H1 (cell line): ENCODE measurements around the gene ITFG2. TPM values are rescaled to one million over a fixed set of nuclear protein-coding genes. Genes with fewer than 3 reads are reported as not detected.
A peak's percentile ranks its signal among the peaks of the same experiment; 100 is the strongest.

Experiments
- CTCF ChIA-PET: fragments of 300-600 bp; sonication (Branson Sonifier 250); formaldehyde crosslinking; loops from one replicate; lab custom pipeline; 2021; ENCODE audit not compliant: partially characterized antibody; lab: Charles Lee
- POLR2A ChIA-PET: fragments of 300-600 bp; sonication (Branson Sonifier 250); formaldehyde crosslinking; loops from one replicate; lab custom pipeline; 2021; ENCODE audit warnings: inconsistent platforms; ENCODE audit not compliant: partially characterized antibody; lab: Charles Lee
- DNase-seq, 2 experiments: peaks; one replicate each; pipeline versions ENCODE4 v3.0.0 to v3.0.0-alpha.2; 2010 to 2022; ENCODE audit warnings: low spot score in 2 of 2, low read depth in 1 of 2, mixed read lengths in 1 of 2
- FAIRE-seq: peaks from 2 replicates; lab custom pipeline; 2011; peaks lifted over from hg19 to GRCh38; lab: Jason Lieb, UNC
- H2AFZ ChIP-seq: 2 replicates; pipeline ENCODE4 v1.8.1; 2012; ENCODE audit warnings: low read length, inconsistent platforms
- H2AK5ac ChIP-seq: 2 replicates; pipeline ENCODE4 v1.6.1; 2013; ENCODE audit warnings: low read depth, low read length
- H2BK120ac ChIP-seq: replicated peaks from 2 replicates; pipeline ENCODE3; 2013; ENCODE audit warnings: low read depth, low read length, inconsistent platforms
- H2BK12ac ChIP-seq: 2 replicates; pipeline ENCODE4 v1.6.1; 2013; ENCODE audit warnings: low read depth, low read length
- H2BK15ac ChIP-seq: 2 replicates; pipeline ENCODE4 v1.6.1; 2013; ENCODE audit warnings: low read length
- H2BK20ac ChIP-seq: 2 replicates; pipeline ENCODE4 v1.6.1; 2013; ENCODE audit warnings: low read length
- H2BK5ac ChIP-seq: 2 replicates; pipeline ENCODE4 v1.6.1; 2013; ENCODE audit warnings: low read depth, low read length
- H3K14ac ChIP-seq: 2 replicates; pipeline ENCODE4 v1.6.1; 2013; ENCODE audit warnings: inconsistent platforms; ENCODE audit not compliant: insufficient read length
- H3K18ac ChIP-seq: 2 replicates; pipeline ENCODE4 v1.6.1; 2013; ENCODE audit warnings: low read length; ENCODE audit errors: extremely low read depth
- H3K23ac ChIP-seq: 2 replicates; pipeline ENCODE4 v1.6.1; 2013; ENCODE audit warnings: inconsistent platforms; ENCODE audit not compliant: insufficient read length
- H3K23me2 ChIP-seq: 2 replicates; pipeline ENCODE4 v1.6.1; 2013; ENCODE audit warnings: low read depth, low read length
- H3K27ac ChIP-seq: 2 replicates; pipeline ENCODE4 v1.6.1; 2011; ENCODE audit warnings: low read depth, low read length, inconsistent platforms
- H3K27me3 ChIP-seq, 4 experiments: replicated peaks in 1 of 4; 1 replicate in 1 of 4; 2 replicates in 3 of 4; pipeline versions ENCODE4 v1.6.1 to v1.8.1; 2011 to 2013; ENCODE audit warnings: low read length in 3 of 4, mild to moderate bottlenecking in 3 of 4, inconsistent platforms in 2 of 4, mixed read lengths in 2 of 4, moderate library complexity in 1 of 4; ENCODE audit not compliant: control insufficient read depth in 3 of 4, insufficient read depth in 3 of 4; ENCODE audit errors: extremely low read depth in 1 of 4
- H3K36me3 ChIP-seq, 4 experiments: 2 replicates each; pipeline versions ENCODE4 v1.6.1 to v1.8.1; 2011 to 2013; ENCODE audit warnings: mild to moderate bottlenecking in 4 of 4, low read length in 3 of 4, moderate library complexity in 2 of 4, control low read depth in 1 of 4, inconsistent platforms in 1 of 4; ENCODE audit not compliant: insufficient read depth in 4 of 4, control insufficient read depth in 2 of 4
- H3K4ac ChIP-seq: replicated peaks from 2 replicates; pipeline ENCODE3; 2013; ENCODE audit warnings: low read length, low read depth, mixed read lengths, inconsistent platforms; ENCODE audit not compliant: insufficient read length
- H3K4me1 ChIP-seq, 4 experiments: replicated peaks in 1 of 4; 1 replicate in 1 of 4; 2 replicates in 3 of 4; pipeline versions ENCODE4 v1.6.1 to v1.8.1; 2011 to 2013; ENCODE audit warnings: low read length in 3 of 4, inconsistent platforms in 2 of 4, mixed read lengths in 1 of 4; ENCODE audit not compliant: insufficient read depth in 4 of 4, control insufficient read depth in 3 of 4
- H3K4me2 ChIP-seq, 2 experiments: 2 replicates each; pipeline versions ENCODE4 v1.6.1 to v1.8.1; 2011 to 2013; ENCODE audit warnings: low read depth in 2 of 2, low read length in 2 of 2, control low read depth in 1 of 2, inconsistent platforms in 1 of 2, mild to moderate bottlenecking in 1 of 2; ENCODE audit not compliant: insufficient read depth in 1 of 2
- H3K4me3 ChIP-seq, 4 experiments: fragments of 200-600, 300-600 bp in 1 of 4; sonication (generic), shearing (Covaris generic), sonication (Bioruptor Twin) in 1 of 4; 2 replicates each; pipeline versions ENCODE4 v1.5.1 to v1.8.1; 2011 to 2016; ENCODE audit warnings: low read length in 4 of 4, low read depth in 3 of 4, control low read depth in 2 of 4, inconsistent platforms in 2 of 4, mild to moderate bottlenecking in 2 of 4, mixed read lengths in 1 of 4, moderate library complexity in 1 of 4; ENCODE audit not compliant: insufficient read depth in 2 of 4; ENCODE audit errors: extremely low read depth in 1 of 4
- H3K56ac ChIP-seq: replicated peaks from 2 replicates; pipeline ENCODE3; 2013; ENCODE audit warnings: low read depth, mild to moderate bottlenecking, mixed read lengths, low read length, inconsistent platforms; ENCODE audit not compliant: insufficient read length
- H3K79me1 ChIP-seq: 2 replicates; pipeline ENCODE4 v1.6.1; 2013; ENCODE audit warnings: low read depth, low read length, control low read depth
- H3K79me2 ChIP-seq, 2 experiments: 2 replicates each; pipeline versions ENCODE4 v1.6.1 to v1.8.1; 2012 to 2013; ENCODE audit warnings: low read length in 2 of 2, mild to moderate bottlenecking in 2 of 2, inconsistent platforms in 1 of 2; ENCODE audit not compliant: insufficient read depth in 2 of 2, control insufficient read depth in 1 of 2
- H3K9ac ChIP-seq, 4 experiments: replicated peaks in 1 of 4; 1 replicate in 1 of 4; 2 replicates in 3 of 4; pipeline versions ENCODE4 v1.6.1 to v1.8.1; 2011 to 2013; ENCODE audit warnings: low read depth in 3 of 4, low read length in 3 of 4, control low read depth in 2 of 4, mild to moderate bottlenecking in 2 of 4, moderate library complexity in 2 of 4, inconsistent platforms in 1 of 4; ENCODE audit errors: extremely low read depth in 1 of 4
- H3K9me3 ChIP-seq, 2 experiments: 2 replicates each; pipeline versions ENCODE4 v1.6.1 to v1.8.1; 2012 to 2013; ENCODE audit warnings: mild to moderate bottlenecking in 2 of 2, moderate library complexity in 2 of 2, control low read depth in 1 of 2, inconsistent platforms in 1 of 2, low read depth in 1 of 2, low read length in 1 of 2, mixed read lengths in 1 of 2; ENCODE audit not compliant: insufficient read depth in 2 of 2
- H4K20me1 ChIP-seq, 2 experiments: replicated peaks in 1 of 2; 2 replicates each; pipeline versions ENCODE3 to v1.8.1; 2011 to 2013; ENCODE audit warnings: inconsistent platforms in 2 of 2, low read length in 2 of 2, mild to moderate bottlenecking in 1 of 2; ENCODE audit not compliant: insufficient read depth in 2 of 2, control insufficient read depth in 1 of 2
- H4K5ac ChIP-seq: 2 replicates; pipeline ENCODE4 v1.6.1; 2013; ENCODE audit warnings: low read length, low read depth, mixed read lengths, inconsistent platforms; ENCODE audit not compliant: insufficient read length
- H4K8ac ChIP-seq: 2 replicates; pipeline ENCODE4 v1.8.0; 2013; ENCODE audit warnings: mild to moderate bottlenecking, moderate library complexity, low read length, inconsistent platforms; ENCODE audit not compliant: insufficient read depth; ENCODE audit errors: extremely low read depth
- H4K91ac ChIP-seq: replicated peaks from 2 replicates; pipeline ENCODE3; 2013; ENCODE audit warnings: low read length, mixed read lengths, inconsistent platforms; ENCODE audit not compliant: insufficient read length
- CHD1 ChIP-seq: IDR thresholded peaks from 2 replicates; pipeline ENCODE4 v1.6.1; 2012; ENCODE audit warnings: low read depth, low read length, improper control_type of control experiment
- MAFK ChIP-seq: IDR thresholded peaks from 2 replicates; pipeline ENCODE4 v1.6.1; 2012; ENCODE audit warnings: low read depth, mild to moderate bottlenecking, improper control_type of control experiment, low read length
- RAD21 ChIP-seq, 2 experiments: IDR thresholded peaks in 1 of 2; conservative IDR thresholded peaks in 1 of 2; 2 replicates each; pipeline ENCODE4 v1.6.1; 2011; ENCODE audit warnings: low read depth in 2 of 2, low read length in 2 of 2, improper control_type of control experiment in 1 of 2, inconsistent platforms in 1 of 2, mild to moderate bottlenecking in 1 of 2, moderate library complexity in 1 of 2
- RFX5 ChIP-seq: IDR thresholded peaks from 2 replicates; pipeline ENCODE4 v1.6.1; 2011; ENCODE audit warnings: low read depth, low read length, improper control_type of control experiment, borderline replicate concordance
- RXRA ChIP-seq: IDR thresholded peaks from 2 replicates; pipeline ENCODE4 v1.6.1; 2011; ENCODE audit warnings: low read depth, mild to moderate bottlenecking, low read length, moderate library complexity; ENCODE audit not compliant: insufficient read depth
- SP1 ChIP-seq: IDR thresholded peaks from 2 replicates; pipeline ENCODE4 v1.6.1; 2011; ENCODE audit warnings: low read depth, low read length
- TBP ChIP-seq: IDR thresholded peaks from 2 replicates; pipeline ENCODE4 v1.6.1; 2011; ENCODE audit warnings: low read depth, low read length, improper control_type of control experiment
- YY1 ChIP-seq: IDR thresholded peaks from 2 replicates; pipeline ENCODE4 v1.6.1; 2011; ENCODE audit warnings: low read depth, mild to moderate bottlenecking, low read length
- WGBS, 2 experiments: shearing (Covaris generic) in 1 of 2; methylation state at CpG; one replicate each; pipeline versions ENCODE4 v1.1.6 to v1.1.7; 2013 to 2015; ENCODE audit warnings: low lambda C conversion rate in 2 of 2, mixed read lengths in 2 of 2, inconsistent platforms in 1 of 2, low coverage in 1 of 2, missing lambda C conversion rate in 1 of 2; ENCODE audit not compliant: insufficient replicate concordance in 2 of 2, insufficient coverage in 1 of 2, insufficient read length in 1 of 2; ENCODE audit errors: extremely low coverage in 1 of 2, missing lambda C conversion rate in 1 of 2; 5-methylcytosine and 5-hydroxymethylcytosine counted together
- polyA plus RNA-seq, 7 experiments: library from polyadenylated mRNA; depleted of rRNA in 3 of 7; stranded (reverse) in 5 of 7; unstranded in 2 of 7; fragments of >200 nt in 5 of 7; fragments of 200-250 nt in 2 of 7; gene quantifications; 1 replicate in 5 of 7; 2 replicates in 1 of 7; 4 replicates in 1 of 7; pipeline versions ENCODE4 v1.2.1 to v1.2.3, GENCODE V29; 2011 to 2013; ENCODE audit warnings: missing spikeins in 2 of 7, mixed read lengths in 2 of 7
- total RNA-seq: library from RNA; stranded (reverse); fragmentation: NEBNext Ultra II Directional; extraction: Animal tissue kit (Norgen Biotek cat#: 25700); gene quantifications from 2 replicates; pipeline ENCODE4 v1.2.1, GENCODE V29; 2021

Gene ITFG2
- total and polyA plus RNA-seq, 2 of the 8 experiments (the other 6 are each of a cell fraction or from before 2014, with no cell fraction given): 15.0 to 22.9 TPM

DNA sequence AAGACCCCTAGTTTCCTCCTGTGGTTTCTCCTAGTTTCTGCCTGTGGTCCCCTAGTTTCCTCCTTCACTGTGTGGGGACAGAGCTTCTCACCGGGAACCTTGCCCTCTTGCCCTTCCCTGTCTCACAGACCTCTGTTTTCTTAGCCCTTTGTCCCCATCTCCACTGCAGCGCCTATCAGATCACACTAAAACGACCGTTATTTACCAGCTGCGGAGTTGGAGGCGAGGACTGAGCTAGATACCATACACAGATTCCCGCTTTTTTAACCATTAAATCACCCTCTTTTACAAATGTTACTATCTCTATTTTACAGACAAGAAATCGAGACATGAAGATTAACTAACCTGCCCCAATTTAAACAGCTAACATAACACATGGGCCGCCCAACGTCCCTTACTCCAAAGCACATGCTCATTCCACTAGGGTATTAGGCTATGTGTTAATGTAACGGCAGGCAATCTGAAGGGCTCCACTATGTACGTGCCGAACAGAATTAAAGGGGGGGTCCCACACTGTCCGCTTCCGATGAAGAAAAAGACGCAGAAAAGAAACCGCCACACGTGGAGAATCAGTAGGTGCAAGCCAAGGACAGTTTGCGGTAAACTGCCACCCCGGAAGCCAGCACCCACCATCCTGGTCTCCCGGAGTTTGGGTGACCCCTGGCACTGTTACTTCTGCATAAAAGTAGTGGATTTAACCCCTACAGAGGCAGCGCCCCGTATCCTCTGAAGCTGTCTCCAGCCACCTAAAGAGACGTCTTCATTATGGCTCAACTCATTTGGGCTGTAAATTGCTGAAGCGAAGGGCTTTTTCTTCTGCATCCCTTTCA, 19.6 kb upstream of the ITFG2 start:
- ChIA-PET CTCF (interaction anchor here (0.9 to 5.2 kb wide), 6 partner anchors 9 to 110 kb away, joined by 3 to 34 read pairs (median 4); no protein-coding TSS in a partner anchor), POLR2A (interaction anchor here (1.0 to 1.3 kb wide), 2 partner anchors 20 to 70 kb away, joined by 3 read pairs; no protein-coding TSS in a partner anchor)
- H2BK5ac ChIP-seq: no peak overlapping the region
- H3K18ac ChIP-seq: no peak overlapping the region
- H3K4me1 ChIP-seq: peaks cover 4 to 6% (median 5%) of the 10 kb centered on the region in 4 experiments; a peak in 5 of 7 replicates
- H2BK20ac ChIP-seq: no peak overlapping the region
- no peak overlapping the region for H3K56ac ChIP-seq
- peak overlapping the region; percentile 40; the same call in 1 of the 2 replicates for H2BK15ac ChIP-seq
- no peak overlapping the region for H2BK12ac ChIP-seq
- H3K9ac ChIP-seq: no peak overlapping the region
- no peak overlapping the region for H4K8ac ChIP-seq
- no peak overlapping the region for H3K27ac ChIP-seq
- peaks cover 8 to 15% of the 10 kb centered on the region in 2 experiments for H4K20me1 ChIP-seq
- DNase-seq (no peak), FAIRE-seq (no peak)
- no peak overlapping the region for H2AK5ac ChIP-seq
- peaks cover 0 to 21% of the 10 kb centered on the region in 2 experiments; a peak in 2 of 4 replicates for H3K79me2 ChIP-seq
- peaks cover 4 to 11% (median 7%) of the 10 kb centered on the region in 4 experiments; a peak in 6 of 8 replicates for H3K36me3 ChIP-seq
- no peak overlapping the region for H3K23ac ChIP-seq
- H4K91ac ChIP-seq: no peak overlapping the region
- H3K4ac ChIP-seq: no peak overlapping the region
- no peak overlapping the region for H3K14ac ChIP-seq
- 86% methylated on average over 25 of the region's 25 CpGs; no CpG with 5 or more reads in 1 of the 2 experiments for WGBS, 2 experiments
- no peak overlapping the region; a peak in 1 of 4 replicates for H3K4me2 ChIP-seq
- no peaks in the 10 kb centered on the region for H3K9me3 ChIP-seq
- H3K27me3 ChIP-seq: peaks cover 0 to 6% (median 4%) of the 10 kb centered on the region in 4 experiments; a peak in 6 of 7 replicates
- peaks cover 5% of the 10 kb centered on the region; the same call in 1 of the 2 replicates for H3K79me1 ChIP-seq
- no peak overlapping the region for H2BK120ac ChIP-seq
- H4K5ac ChIP-seq: no peak overlapping the region
- H3K23me2 ChIP-seq: peaks cover 11% of the 10 kb centered on the region; the same call in 1 of the 2 replicates
- H3K4me3 ChIP-seq: no peak overlapping the region
- no peak overlapping the region for H2AFZ ChIP-seq
- TF ChIP-seq SP1 (no peak), RAD21 (IDR thresholded peaks at IDR 0.05 in 1 of 2, conservative IDR thresholded peaks at IDR 0.05 in 1 of 2; ENCODE audit: low read depth in 2 of 2, low read length in 2 of 2) (no peak), YY1 (no peak), MAFK (no peak), RFX5 (no peak), TBP (no peak), RXRA (no peak), CHD1 (no peak)
